HG02610 (cell line): ENCODE measurements around the gene FOXF1.

Source experiments
- ATAC-seq: cut with Tn5 transposase; IDR thresholded peaks from one replicate; pipeline ENCODE4 v1.9.1; 2021; ENCODE audit warnings: mild to moderate bottlenecking, moderate library complexity; ENCODE audit not compliant: unreplicated experiment

The FOXF1 gene

GRCh38 chr16:86492267-86492960 lies 17.9 kb upstream of the FOXF1 start:
- ATAC-seq: no peak

DNA sequence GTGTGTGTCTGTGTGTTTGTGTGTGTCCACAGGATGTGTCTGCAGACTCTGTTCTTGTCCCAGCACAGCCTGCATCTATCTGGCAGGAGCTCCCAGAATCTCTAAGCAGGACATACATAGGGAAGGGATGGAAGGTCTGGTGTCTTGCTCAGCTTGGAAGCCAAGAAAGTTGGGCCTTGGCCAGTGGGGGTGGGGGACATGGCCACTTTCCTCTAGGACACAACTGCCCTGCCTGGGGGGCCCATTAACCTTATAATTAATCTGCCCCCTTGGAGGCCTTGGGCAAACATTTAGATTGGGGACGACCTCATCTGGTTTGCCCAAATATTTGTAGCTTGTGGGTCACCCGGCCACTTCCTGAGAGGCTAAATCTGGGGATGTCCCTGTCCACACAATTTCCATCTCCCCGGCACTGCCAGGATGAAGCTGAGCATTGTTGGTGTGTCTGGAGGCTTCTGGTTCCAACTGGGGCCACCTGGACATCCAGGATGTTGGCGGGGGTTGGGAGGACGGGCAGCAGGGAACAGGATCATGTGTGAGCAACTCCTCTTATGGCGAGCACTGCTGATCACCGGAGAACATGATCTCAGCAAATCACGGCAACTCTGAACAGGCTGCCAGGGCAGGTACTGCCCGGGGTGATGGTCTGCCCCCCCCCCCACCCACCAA lies 17.2 kb upstream of the FOXF1 start:
- ATAC-seq: no peak

DNA sequence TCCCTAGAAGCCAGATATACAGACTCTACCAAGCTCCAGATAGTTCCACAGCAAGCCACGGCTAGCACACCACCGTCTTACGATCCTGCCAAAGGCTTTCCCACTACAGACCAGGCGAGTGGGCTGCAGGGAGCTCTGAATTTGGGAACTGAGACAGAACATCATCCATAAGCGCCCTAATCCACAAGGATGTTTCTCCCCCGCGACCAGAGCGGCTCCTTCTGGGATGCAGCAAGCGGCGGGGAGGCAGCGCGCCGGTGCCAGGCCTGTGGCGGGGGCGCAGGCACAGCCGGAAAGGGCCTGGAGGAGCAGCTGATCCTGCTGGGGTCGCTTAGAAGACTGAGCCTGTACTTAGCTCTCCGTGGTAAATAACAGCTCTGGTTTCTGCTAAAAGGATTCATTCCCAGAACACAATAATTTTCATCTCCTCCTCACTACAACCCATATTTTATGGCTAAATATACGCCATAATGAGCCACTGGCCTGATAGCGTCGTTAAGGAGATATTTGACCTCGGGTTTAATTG lies 16.2 kb upstream of the FOXF1 start:
- ATAC-seq: no peak

GRCh38 chr16:86494565-86495356 lies 15.6 kb upstream of the FOXF1 start:
- ATAC-seq: no peak

- ATAC-seq: no peak
Observed at GRCh38 chr16:86495357-86495701, 15.0 kb upstream of the FOXF1 start.

DNA sequence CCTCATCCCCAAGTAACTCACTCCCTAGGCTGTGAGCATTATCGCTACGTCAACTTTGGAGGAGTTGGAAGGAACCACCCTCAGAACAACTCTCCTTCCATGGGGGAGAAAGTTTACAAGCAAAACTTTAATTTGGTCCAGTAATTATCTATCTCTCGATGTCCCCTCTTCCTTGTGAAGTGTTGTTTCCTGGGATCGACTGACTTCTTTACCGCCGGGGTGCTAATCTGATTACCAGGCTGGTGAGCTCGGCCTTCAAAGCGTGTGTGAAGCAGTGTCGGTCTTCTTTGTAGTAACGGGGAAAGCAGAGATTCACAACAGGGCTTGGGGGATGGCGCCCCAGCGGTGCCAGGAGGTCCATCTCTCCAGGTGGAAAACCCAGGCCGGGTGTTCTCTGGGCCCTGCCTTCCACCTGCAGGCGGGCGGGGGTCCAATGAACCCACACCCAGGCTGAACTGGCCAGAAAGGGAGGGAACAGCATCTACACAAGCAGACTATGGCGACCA lies 14.5 kb upstream of the FOXF1 start:
- no peak for ATAC-seq

DNA sequence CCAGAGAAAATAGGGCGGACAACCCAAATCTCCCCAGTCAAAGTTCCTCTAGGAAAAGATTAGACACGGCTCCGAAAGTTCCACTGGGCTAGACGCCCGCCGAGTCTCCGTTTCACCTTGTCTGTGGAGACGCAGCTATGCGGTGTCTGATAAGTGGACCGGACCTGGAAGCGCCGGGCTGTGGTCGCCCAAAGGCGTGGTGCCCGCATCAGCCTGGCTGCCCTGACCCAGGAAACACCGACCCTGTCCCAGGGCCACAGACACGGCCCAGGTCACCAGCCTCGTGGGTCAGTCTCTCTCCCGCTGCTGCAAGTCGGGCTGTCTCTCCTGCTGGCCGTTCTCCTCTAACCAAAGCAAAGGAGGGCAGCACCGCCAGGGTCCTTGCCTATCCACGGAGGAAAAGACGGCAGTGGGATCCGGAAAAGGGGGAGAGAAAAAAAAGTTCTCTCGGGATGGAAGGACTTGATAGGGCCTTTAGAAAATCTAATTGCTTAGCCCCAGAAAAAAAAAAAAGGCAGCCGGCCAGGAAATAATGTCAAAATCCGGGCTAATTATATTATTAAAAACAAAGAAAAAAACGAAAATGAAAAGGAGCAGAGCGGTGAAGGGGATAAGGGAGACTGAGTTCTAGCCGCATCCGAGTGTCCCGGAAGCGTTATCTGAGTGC lies 13.9 kb upstream of the FOXF1 start:
- ATAC-seq: no peak

DNA sequence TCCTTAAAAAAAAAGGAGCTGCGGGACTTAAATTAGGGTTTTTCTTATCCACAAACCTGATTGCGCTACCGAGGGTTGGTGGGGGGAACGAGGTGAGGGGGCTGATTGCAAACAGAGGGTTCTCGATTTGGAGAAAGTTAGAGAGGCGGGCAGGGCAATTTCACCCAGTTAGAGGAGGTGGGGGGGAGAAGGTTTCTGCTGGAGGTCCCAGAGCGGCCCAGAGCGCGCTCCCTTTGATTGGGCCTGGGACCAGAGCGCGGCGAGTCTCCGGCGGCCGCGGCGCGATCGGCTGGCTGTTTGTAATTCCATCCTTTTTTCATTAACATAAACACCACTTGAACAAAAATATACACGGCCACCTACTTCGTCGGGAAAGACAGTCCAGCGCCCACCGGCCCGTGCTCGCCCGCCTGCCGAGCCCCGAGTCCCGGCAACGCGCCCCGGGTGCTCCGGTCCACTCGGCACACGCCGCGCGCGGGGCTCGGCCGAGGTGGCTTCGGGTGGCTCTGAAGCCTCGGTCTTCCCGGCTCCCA lies 13.3 kb upstream of the FOXF1 start:
- ATAC-seq: no peak

GRCh38 chr16:86497551-86498021 lies 12.7 kb upstream of the FOXF1 start:
- ATAC-seq: no peak

GRCh38 chr16:86498155-86498670 lies 12.1 kb upstream of the FOXF1 start:
- no peak for ATAC-seq

DNA sequence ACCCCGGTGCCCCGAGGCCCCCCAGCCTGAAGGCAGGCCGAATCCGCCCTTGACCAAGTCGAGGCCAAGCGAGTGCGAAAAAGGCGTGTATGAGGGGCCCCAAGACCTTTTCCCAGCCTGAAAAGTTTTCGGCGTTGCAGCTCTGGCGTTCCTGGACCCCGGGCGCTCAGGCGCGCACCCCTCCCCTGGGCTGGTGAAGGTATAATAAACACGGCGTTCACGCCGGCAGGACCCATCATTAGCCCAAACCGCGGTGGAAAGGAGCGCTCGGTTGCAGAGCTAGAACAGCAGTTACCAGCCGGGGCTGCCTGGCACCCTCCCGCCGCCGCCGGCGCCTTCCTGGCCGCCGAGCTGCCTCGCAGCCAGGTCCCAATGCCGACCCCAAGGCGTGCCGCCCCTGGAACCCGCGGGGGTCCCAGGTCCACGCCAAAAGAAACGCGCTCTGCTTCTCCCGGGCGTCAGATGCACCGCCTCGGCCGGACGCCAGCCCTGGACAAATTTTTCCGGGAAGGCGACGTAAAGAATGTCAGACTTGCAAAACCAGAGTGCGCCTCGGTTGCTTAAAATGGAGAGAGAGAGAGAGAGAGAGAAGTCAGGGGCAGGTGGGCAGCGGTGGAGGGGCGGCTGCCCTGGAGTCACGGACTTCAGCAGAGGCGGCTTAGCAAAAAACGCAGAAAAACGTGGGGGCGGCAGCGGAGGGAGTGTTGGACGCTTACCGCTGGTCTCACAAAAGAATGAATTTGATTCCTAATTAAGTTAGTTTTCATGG lies 11.5 kb upstream of the FOXF1 start:
- ATAC-seq: no peak

DNA sequence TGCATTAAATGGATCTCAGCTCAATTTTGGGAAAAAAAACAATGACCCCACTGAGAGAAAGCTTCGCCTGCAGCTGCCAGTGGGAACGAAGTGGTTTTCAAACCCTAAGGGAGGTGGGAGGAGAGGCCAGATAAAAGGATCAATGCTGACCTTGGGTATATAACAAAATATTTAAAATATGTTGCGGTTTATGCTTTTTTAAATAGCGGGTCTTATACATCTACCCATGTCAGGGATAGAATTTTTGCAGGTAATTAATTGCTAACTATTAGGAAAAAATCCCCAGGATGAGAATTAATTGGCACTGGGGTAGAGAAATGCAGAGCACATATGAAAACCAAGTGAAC lies 10.9 kb upstream of the FOXF1 start:
- ATAC-seq: no peak

DNA sequence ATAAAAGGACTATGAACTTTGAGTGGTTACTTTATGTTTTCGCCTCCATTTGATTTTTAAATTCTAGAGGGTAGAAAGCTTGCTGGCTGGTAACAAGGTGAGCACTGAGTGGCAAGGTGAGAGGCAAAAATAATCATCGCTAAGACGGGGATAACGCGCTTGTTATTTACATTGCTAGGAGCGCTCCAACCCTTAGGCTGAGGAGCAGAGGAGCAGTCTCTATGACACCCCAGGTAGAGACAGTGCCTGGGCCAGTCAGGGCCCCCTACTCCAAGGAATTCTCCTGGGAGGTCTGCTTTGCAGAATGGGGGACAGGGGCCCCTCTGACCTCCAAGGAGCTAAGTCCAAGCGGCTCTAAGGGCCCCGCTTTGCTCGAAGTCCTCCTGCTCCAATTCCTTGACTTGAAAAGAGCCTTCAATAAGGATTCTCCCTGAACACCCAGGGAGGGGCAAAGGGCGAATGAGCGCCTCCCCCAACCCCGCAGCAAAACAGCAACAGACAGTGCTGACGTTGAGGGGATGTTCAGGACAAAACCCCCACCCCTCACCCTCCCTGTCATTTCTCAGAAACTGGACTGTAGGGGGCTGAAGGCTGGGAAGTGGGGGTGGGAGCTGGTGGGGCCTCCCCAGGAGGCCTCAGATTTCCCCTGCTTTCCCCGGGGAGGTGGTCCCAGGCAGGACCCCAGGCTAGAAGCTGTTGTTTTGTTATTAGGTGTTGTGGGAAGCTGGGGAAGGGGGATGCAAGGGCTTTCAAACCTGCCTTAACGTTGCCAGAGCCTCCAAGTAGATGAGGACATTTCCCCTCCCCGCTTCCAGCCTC lies 10.2 kb upstream of the FOXF1 start:
- no peak for ATAC-seq

GRCh38 chr16:86500708-86501510 lies 9.4 kb upstream of the FOXF1 start:
- no peak for ATAC-seq

DNA sequence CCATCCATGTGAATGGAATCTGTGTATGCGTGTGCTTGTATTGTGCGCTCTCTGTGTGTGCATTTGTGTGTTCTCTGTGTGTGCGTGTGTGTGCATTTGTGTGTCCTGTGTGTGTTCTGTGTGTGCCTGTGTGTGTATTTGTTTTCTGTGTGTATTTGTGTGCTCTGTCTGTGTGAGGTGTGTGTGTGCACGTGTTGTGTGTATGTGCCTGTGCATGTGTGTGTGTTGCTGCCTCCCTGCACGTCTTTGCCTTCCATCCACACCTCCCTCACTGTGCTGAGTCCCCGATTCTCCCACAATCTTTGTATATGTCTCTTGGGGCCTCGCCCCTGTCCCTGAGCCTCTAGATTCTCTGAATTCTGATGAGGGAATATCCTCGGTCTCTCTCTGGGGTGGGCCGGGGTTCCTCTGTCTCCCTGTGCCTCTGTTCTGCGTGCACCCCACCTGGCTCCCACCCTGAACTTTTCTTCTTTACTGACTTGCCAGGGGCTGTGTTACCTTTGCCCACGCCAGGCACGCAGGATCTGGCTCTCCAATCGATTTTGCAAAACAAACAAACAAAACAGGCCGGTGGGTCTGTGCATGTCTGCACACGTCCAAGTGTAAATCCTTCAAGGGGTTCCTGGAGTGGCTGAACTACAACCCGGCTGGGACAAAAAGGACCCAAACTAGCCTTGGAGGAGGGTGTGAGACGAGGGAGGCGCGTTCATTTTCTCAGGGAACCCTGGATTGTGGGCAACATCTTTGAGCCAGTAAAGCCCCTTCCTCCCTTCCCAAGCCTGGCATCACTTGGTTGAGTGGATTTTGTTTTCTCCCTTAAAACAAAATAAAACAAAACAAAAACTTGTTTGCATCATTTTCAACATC lies 8.1 kb upstream of the FOXF1 start:
- no peak for ATAC-seq

DNA sequence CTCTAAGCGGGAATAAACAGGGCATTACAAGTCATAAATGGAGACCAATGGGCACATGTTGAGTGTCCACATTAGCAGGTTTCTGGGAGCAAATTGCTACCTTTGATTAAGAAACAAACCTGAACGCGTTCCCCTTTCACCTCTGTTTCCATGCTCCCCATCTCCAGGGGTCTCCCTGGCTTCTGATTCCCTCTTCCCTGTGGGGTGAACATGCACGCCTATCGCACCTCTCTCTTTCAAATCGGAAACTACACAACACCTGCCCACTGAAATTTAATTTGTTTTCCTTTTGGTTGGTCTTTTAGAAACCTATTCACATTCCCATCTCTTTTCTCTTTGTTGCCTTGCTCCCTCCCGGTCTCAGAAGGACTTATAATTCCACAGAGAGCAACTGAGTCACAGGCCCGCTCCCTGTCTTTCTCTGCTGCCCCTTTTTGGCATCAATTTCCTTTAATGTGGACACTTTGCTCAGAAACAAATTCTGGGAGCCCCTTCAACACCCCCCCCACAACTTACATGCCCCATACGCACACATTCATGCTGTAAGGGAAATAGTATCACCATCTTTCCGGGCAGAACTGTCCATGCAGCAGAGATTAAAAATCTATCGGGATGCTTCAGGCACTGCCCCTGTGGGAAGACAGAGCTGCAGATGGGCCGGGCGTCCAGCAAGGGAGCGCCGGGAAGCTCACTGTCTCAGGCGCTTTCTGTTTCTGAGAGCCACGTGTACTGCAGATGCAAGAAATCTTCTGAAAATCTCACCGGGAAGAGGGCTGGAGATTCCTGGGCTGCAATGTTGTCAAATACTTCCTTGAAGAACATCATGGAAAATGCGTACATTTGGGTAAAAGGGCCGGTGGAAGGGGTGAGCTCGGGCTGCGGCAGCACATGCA lies 7.2 kb upstream of the FOXF1 start:
- no peak for ATAC-seq
